Erythroblast (primary cell): ENCODE measurements around the gene WDR70.
A peak's percentile ranks its signal among the peaks of the same experiment; 100 is the strongest.
"Not testable (repeated sequence)": the region's sequence is repeated elsewhere in the genome, so short reads cannot be mapped to it uniquely, and the experiment has no call there.

Source experiments
- DNase-seq, 2 experiments: peaks; one replicate each; lab custom pipeline; 2025; lab: John Stamatoyannopoulos, UW
- GATA1 ChIP-seq: IDR thresholded peaks from 2 replicates; pipeline ENCODE4 v1.6.1; 2011; ENCODE audit warnings: low read depth, mild to moderate bottlenecking, control low read depth, low read length, moderate library complexity
- POLR2A ChIP-seq: IDR thresholded peaks from 2 replicates; pipeline ENCODE4 v1.6.1; 2011; ENCODE audit warnings: mild to moderate bottlenecking, low read length

The WDR70 gene

DNA sequence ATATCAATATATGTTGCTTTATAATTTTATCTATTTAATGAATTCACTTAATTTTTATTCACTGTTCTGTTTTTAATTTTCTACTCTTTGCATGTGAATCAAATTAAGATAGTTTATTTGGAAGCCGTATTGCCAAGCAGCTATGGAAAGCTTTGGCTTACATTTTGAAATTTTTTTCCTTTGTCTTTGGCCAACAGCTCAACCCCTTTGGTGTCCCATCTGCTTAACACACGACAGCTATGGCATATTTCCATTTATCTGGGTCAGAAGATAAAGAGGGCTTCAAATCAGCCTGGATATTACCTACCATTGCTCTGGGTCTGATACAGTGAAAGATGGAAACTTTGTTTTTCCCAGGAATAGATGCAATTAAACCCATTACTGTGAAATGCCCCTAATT, 201.0 kb downstream of the WDR70 start:
- DNase-seq = peak in 1 of 2 experiments; percentile 9
- TF ChIP-seq GATA1 = no peak
- TF ChIP-seq POLR2A = no peak

DNA sequence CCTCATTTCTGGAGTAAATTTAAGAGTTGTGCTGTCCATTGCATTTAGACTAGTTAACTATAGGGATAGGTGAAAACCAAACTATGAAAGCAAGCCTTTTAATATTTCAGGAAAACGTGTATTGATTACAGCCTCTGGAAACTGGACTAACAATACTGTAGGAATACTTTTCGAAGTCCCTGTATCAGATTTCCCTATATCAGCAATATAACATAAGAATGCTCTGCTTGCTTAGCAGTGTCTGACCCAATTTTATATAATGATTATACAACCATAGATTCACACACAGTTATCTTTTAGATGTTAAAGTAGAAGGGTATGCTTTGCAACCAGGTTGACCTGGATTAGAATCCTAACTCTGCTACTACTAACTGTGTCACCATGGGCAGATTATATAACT, 203.1 kb downstream of the WDR70 start:
- DNase-seq = no peak
- TF ChIP-seq POLR2A (no peak), GATA1 (no peak)

DNA sequence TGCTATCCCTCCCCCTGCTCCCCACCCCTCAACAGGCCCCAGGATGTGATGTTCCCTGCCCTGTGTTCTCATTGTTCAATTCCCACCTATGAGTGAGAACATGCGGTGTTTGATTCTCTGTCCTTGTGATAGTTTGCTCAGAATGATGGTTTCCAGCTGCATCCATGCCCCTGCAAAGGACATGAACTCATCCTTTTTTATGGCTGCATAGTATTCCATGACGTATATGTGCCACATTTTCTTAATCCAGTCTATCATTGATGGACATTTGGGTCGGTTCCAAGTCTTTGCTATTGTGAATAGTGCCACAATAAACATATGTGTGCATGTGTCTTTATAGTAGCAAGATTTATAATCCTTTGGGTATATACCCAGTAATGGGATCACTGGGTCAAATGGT, 214.2 kb downstream of the WDR70 start:
- not testable (repeated sequence) for DNase-seq

DNA sequence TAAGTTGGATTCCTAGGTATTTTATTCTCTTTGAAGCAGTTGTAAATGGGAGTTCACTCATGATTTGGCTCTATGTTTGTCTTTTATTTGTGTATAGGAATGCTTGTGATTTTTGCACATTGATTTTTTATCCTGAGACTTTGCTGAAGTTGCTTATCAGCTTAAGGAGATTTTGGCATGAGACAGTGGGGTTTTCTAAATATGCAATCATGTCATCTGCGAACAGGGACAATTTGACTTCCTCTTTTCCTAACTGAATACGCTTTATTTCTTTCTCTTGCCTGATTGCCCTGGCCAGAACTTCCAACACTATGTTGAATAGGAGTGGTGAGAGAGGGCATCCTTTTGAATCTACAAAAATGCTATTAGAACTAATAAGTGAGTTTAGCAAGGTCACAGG, 215.7 kb downstream of the WDR70 start:
- DNase-seq = not testable (repeated sequence)

DNA sequence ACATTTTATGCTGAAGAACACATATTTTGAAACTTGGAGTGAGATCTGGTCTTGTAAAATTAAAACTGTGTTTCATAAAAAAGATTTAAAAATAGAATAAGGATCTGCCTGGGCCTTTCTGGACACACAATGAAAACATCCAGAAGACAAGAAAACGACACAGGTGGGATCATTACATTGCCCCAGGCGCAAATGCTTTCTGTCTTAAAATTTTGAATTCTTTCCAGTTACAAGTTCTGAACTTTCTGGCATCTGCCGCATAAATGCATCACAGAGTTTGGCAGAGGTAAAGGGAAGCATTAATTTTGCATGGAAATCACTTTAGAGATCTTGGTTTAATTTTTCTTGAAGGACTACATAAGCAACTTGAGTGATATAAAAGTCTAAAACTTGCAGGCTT, 219.6 kb downstream of the WDR70 start:
- no peak for TF ChIP-seq GATA1
- no peak for TF ChIP-seq POLR2A
- no peak for DNase-seq

- DNase-seq = no peak
- TF ChIP-seq GATA1 = no peak
- no peak for TF ChIP-seq POLR2A
Measured at GRCh38 chr5:37601163-37601562, 222.0 kb downstream of the WDR70 start.

DNA sequence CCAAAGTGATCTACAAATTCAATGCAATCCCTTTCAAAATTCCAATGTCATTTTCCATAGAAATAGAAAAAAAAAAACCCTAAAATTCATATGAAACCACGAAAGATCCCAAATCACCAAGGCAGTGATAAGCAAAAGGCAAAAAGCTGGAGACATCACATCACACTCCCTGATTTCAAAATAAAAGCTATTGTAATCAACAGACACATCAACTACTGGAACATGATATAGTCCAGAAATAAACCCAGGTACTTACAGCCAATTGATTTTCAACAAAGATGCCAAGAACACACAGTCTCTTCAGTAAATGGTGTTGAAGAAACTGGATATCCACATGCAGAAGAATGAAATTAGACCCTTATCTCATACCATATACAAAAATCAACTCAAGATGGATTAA, 224.0 kb downstream of the WDR70 start:
- no peak for TF ChIP-seq GATA1
- no peak for TF ChIP-seq POLR2A
- no peak for DNase-seq

GRCh38 chr5:37604290-37604689, 225.2 kb downstream of the WDR70 start:
- no peak for TF ChIP-seq POLR2A
- TF ChIP-seq GATA1 = no peak
- no peak for DNase-seq

- TF ChIP-seq GATA1 = no peak
- no peak for TF ChIP-seq POLR2A
- no peak for DNase-seq
Measured at GRCh38 chr5:37606148-37606547, 227.0 kb downstream of the WDR70 start.

DNA sequence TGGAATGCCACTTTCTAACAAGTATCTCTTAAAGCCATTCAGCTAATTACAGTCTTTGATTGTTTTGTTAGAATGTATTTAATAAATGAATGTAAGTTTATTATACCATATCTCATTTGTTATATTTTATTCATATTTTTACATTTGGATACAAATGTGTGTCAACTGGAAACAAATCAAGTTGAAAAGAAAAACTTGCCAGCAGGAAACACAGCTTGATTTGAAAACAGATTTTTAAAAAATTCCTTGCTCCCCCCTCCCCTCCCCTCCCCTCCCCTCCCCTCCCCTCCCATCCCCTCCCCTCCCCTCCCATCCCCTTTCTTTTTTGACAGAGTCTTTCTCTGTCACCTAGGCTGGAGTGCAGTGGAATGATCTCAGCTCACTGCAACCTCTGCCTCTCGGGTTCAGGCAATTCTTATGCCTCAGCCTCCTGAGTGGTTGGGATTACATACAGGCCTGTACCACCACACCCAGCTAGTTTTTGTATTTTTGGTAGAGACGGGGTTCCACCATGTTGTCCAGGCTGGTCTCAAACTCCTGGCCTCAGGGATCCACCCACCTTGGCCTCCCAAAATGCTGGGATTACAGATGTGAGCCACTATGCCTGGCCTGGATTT, 227.6 kb downstream of the WDR70 start:
- TF ChIP-seq POLR2A (no peak), GATA1 (no peak)

GRCh38 chr5:37615184-37615583, 236.1 kb downstream of the WDR70 start:
- TF ChIP-seq GATA1 (no peak), POLR2A (no peak)
- no peak for DNase-seq

More for the DNA sequence above, 227.6 kb downstream of the WDR70 start:
- DNase-seq = no peak

DNA sequence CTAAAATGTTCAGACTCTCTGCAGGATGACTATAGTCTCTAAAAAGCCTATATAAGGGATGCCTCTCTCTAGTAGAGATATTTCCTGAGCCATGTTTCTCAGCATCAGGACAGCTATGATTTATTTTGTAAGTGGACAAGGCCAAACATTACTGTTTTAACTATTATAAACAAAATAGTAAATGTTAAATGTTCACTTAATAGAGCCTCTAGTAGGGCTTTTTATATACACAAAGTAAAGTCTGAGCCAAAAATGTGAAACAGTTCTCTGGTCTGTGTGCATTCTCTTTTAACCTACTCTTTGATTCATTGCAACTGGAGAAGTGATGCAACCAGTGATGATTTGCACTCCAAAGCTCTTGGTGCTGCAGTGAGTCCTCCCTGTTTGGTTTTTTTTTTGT, 240.2 kb downstream of the WDR70 start:
- DNase-seq = no peak
- no peak for TF ChIP-seq GATA1
- TF ChIP-seq POLR2A = no peak

GRCh38 chr5:37622354-37622753, 243.2 kb downstream of the WDR70 start:
- not testable (repeated sequence) for DNase-seq

GRCh38 chr5:37626266-37626665, 247.1 kb downstream of the WDR70 start:
- DNase-seq = no peak

DNA sequence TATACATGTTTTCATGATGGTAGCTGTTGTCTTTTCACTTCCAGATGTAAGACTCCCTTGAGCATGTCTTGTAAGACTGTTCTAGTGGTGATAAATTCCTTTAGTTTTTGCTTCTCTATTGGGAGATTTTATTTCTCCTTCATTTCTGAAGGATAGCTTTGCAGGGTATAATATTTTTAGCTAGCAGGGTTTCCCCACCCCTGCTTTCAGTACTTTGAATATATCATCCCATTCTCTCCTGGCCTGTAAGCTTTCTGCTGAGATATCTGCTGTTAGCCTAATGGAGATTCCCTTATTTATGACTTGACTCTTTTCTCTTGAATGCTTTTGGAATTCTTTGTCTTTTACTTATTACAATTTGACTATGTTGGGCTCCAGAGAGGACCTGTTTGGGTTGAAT, 249.8 kb downstream of the WDR70 start:
- no peak for DNase-seq
- no peak for TF ChIP-seq GATA1
- TF ChIP-seq POLR2A = no peak

More at GRCh38 chr5:37626266-37626665, 247.1 kb downstream of the WDR70 start:
- TF ChIP-seq POLR2A (no peak), GATA1 (no peak)

DNA sequence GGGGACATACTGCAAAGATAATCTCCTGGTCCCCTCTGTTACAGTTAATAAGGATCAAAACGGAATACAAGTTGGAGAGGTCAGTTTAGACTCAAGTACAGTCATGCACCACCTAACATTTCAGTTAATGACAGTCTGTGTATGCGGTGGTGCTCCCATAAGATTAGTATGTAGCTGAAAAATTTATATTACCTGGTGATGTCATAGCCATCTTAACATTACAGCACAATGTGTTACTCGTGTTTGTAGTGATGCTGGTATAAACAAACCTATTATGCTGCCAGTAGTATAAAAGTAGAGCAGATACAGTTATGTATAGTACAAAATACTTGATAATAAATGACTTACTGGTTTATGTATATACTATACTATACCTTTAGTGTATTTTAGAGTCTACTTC, 252.8 kb downstream of the WDR70 start:
- TF ChIP-seq GATA1 = no peak
- no peak for DNase-seq
